A549 (cell line): ENCODE results near the gene SH3BP5L. TPM values are rescaled to one million over a fixed set of nuclear protein-coding genes. Genes with fewer than 3 reads are reported as not detected.

Experiments
- ATAC-seq, 2 experiments: fragments of 200-7000 bp in 1 of 2; fragments of >200 bp in 1 of 2; cut with Nextera tagmentation in 1 of 2; cut with Tn5 transposase in 1 of 2; 3 replicates each; pipeline versions ENCODE4 v1.8.0 to v1.9.1; 2018 to 2020; ENCODE audit warnings: mild to moderate bottlenecking in 1 of 2, moderate library complexity in 1 of 2
- CTCF ChIA-PET: fragments of 300-600 bp; sonication (Branson Sonifier 250); formaldehyde crosslinking; extraction: SDS; loops from one replicate; lab custom pipeline; 2021; ENCODE audit warnings: antibody characterized with exemption, inconsistent platforms; lab: Yijun Ruan, JAX
- POLR2A ChIA-PET: fragments of 350-600 bp; formaldehyde crosslinking; extraction: SDS; loops from one replicate; lab custom pipeline; 2021; ENCODE audit warnings: antibody characterized with exemption, inconsistent platforms; lab: Yijun Ruan, JAX
- DNase-seq, 2 experiments: peaks; one replicate each; pipeline versions ENCODE4 v3.0.0 to v3.0.0-alpha.2; 2011 to 2016; ENCODE audit warnings: low read depth in 1 of 2, low spot score in 1 of 2
- FAIRE-seq: peaks from 2 replicates; lab custom pipeline; 2011; peaks lifted over from hg19 to GRCh38; lab: Jason Lieb, UNC
- H3K27ac ChIP-seq, 2 experiments: fragments of >200 bp; sonication (Bioruptor Twin); formaldehyde crosslinking; 3 replicates each; pipeline ENCODE4 v1.5.1; 2016 to 2017
- H3K4me1 ChIP-seq: fragments of >200 bp; sonication (Bioruptor Twin); formaldehyde crosslinking; 3 replicates; pipeline ENCODE4 v1.6.1; 2016
- H3K4me2 ChIP-seq: fragments of >200 bp; sonication (Bioruptor Twin); formaldehyde crosslinking; 3 replicates; pipeline ENCODE4 v1.6.1; 2016
- H3K4me3 ChIP-seq: fragments of >200 bp; sonication (Bioruptor Twin); formaldehyde crosslinking; 3 replicates; pipeline ENCODE4 v1.5.1; 2016
- H3K9me3 ChIP-seq: fragments of >200 bp; sonication (Bioruptor Twin); formaldehyde crosslinking; 3 replicates; pipeline ENCODE4 v1.6.1; 2016
- ATOH8 ChIP-seq: fragments of 250-450 bp; sonication (Bioruptor Pico); IDR thresholded peaks from 2 replicates; pipeline ENCODE4 v1.5.0; 2020; ENCODE audit warnings: low read depth, mild to moderate bottlenecking, moderate library complexity
- ELK1 ChIP-seq: fragments of 150-350 bp; IDR thresholded peaks from 2 replicates; pipeline ENCODE4 v1.6.1; 2014; ENCODE audit warnings: low read depth, mild to moderate bottlenecking, low read length
- EP300 ChIP-seq, 2 experiments: fragments of >200 bp; sonication (Bioruptor Twin); formaldehyde crosslinking; IDR thresholded peaks; 2 replicates in 1 of 2; 3 replicates in 1 of 2; pipeline ENCODE4 v1.6.1; 2016 to 2017
- ESRRA ChIP-seq: fragments of 150-350 bp; IDR thresholded peaks from 2 replicates; pipeline ENCODE4 v1.6.1; 2014; ENCODE audit warnings: mild to moderate bottlenecking, low read length, borderline replicate concordance
- FOSB ChIP-seq: fragments of 250-450 bp; sonication (Bioruptor Pico); IDR thresholded peaks from 2 replicates; pipeline ENCODE4 v1.5.0; 2020; ENCODE audit warnings: mild to moderate bottlenecking, moderate library complexity
- HES2 ChIP-seq: fragments of >200 bp; sonication (Bioruptor Twin); formaldehyde crosslinking; IDR thresholded peaks from 2 replicates; pipeline ENCODE4 v1.6.1; 2016
- HEYL ChIP-seq: fragments of 250-450 bp; sonication (Bioruptor Pico); IDR thresholded peaks from 2 replicates; pipeline ENCODE4 v1.8.0; 2021; ENCODE audit warnings: mild to moderate bottlenecking, moderate library complexity
- HOXA7 ChIP-seq: fragments of 250-450 bp; sonication (Bioruptor Pico); IDR thresholded peaks from 2 replicates; pipeline ENCODE4 v1.5.0; 2020; ENCODE audit warnings: mild to moderate bottlenecking, moderate library complexity
- HOXB5 ChIP-seq: fragments of 250-450 bp; sonication (Bioruptor Pico); IDR thresholded peaks from 2 replicates; pipeline ENCODE4 v1.5.0; 2020; ENCODE audit warnings: mild to moderate bottlenecking, moderate library complexity
- JUN ChIP-seq, 2 experiments: fragments of >200 bp; sonication (Bioruptor Twin); formaldehyde crosslinking; IDR thresholded peaks; 2 replicates in 1 of 2; 3 replicates in 1 of 2; pipeline ENCODE4 v1.6.1; 2016 to 2017
- MAZ ChIP-seq: fragments of 150-350 bp; IDR thresholded peaks from 2 replicates; pipeline ENCODE4 v1.6.1; 2014; ENCODE audit warnings: antibody characterized with exemption, low read depth, low read length, borderline replicate concordance
- NPAS2 ChIP-seq: fragments of 250-450 bp; sonication (Bioruptor Pico); IDR thresholded peaks from 2 replicates; pipeline ENCODE4 v1.8.0; 2022; ENCODE audit warnings: mild to moderate bottlenecking, moderate library complexity, borderline replicate concordance
- NR3C1 ChIP-seq: fragments of >200 bp; sonication (Bioruptor Twin); formaldehyde crosslinking; IDR thresholded peaks from 3 replicates; pipeline ENCODE4 v1.6.1; 2017
- POLR2A ChIP-seq: IDR thresholded peaks from 2 replicates; pipeline ENCODE4 v1.6.1; 2012; ENCODE audit warnings: mild to moderate bottlenecking, low read length
- RAD21 ChIP-seq, 2 experiments: fragments of >200 bp in 1 of 2; sonication (Bioruptor Twin) in 1 of 2; formaldehyde crosslinking in 1 of 2; IDR thresholded peaks in 1 of 2; conservative IDR thresholded peaks in 1 of 2; 2 replicates in 1 of 2; 3 replicates in 1 of 2; pipeline ENCODE4 v1.6.1; 2012 to 2018; ENCODE audit warnings: inconsistent platforms in 1 of 2
- RCOR1 ChIP-seq: fragments of 150-350 bp; IDR thresholded peaks from 2 replicates; pipeline ENCODE4 v1.6.1; 2014; ENCODE audit warnings: antibody characterized with exemption, low read length, low read depth
- RFX5 ChIP-seq: fragments of 450-650 bp; IDR thresholded peaks from 2 replicates; pipeline ENCODE4 v1.7.1; 2014; ENCODE audit warnings: antibody characterized with exemption, mild to moderate bottlenecking, moderate library complexity
- SMC3 ChIP-seq: fragments of >200 bp; sonication (Bioruptor Twin); formaldehyde crosslinking; IDR thresholded peaks from 3 replicates; pipeline ENCODE4 v1.6.1; 2018; ENCODE audit warnings: inconsistent platforms
- TFCP2L1 ChIP-seq: fragments of 250-450 bp; sonication (Bioruptor Pico); IDR thresholded peaks from 2 replicates; pipeline ENCODE4 v1.5.0; 2021; ENCODE audit warnings: mild to moderate bottlenecking
- USF2 ChIP-seq: fragments of 450-650 bp; IDR thresholded peaks from 2 replicates; pipeline ENCODE4 v1.6.1; 2014; ENCODE audit warnings: antibody characterized with exemption
- ZFP36 ChIP-seq: fragments of 450-650 bp; IDR thresholded peaks from 2 replicates; pipeline ENCODE4 v1.6.1; 2014; ENCODE audit warnings: borderline replicate concordance; ENCODE audit not compliant: partially characterized antibody
- WGBS: methylation state at CpG from one replicate; pipeline ENCODE4 v1.1.6; 2017; ENCODE audit errors: missing lambda C conversion rate; 5-methylcytosine and 5-hydroxymethylcytosine counted together
- polyA plus RNA-seq, 4 experiments: library from polyadenylated mRNA; depleted of rRNA in 3 of 4; stranded (reverse); fragments of >200 nt; fragmentation: RNase III in 1 of 4; extraction: RNeasy Plus Mini Kit Qiagen cat#74134 plus additional on column Dnase treatment in 1 of 4; gene quantifications; 2 replicates in 3 of 4; 3 replicates in 1 of 4; pipeline ENCODE4 v1.2.3, GENCODE V29; 2011 to 2017
- TF ChIP-seq, protein P1 (sequence below): fragments of 200-600 bp; sonication (generic); IDR thresholded peaks from 2 replicates; pipeline ENCODE4 v1.6.1; 2016; ENCODE audit warnings: antibody characterized with exemption, mild to moderate bottlenecking, moderate library complexity
- TF ChIP-seq, protein P2 (sequence below): fragments of >200 bp; sonication (Bioruptor Twin); formaldehyde crosslinking; IDR thresholded peaks from 3 replicates; pipeline ENCODE4 v1.5.1; 2016

The SH3BP5L gene
- polyA plus RNA-seq, 2 of the 4 experiments (the other 2 are of a cell fraction) = 10.9 to 15.8 TPM

DNA sequence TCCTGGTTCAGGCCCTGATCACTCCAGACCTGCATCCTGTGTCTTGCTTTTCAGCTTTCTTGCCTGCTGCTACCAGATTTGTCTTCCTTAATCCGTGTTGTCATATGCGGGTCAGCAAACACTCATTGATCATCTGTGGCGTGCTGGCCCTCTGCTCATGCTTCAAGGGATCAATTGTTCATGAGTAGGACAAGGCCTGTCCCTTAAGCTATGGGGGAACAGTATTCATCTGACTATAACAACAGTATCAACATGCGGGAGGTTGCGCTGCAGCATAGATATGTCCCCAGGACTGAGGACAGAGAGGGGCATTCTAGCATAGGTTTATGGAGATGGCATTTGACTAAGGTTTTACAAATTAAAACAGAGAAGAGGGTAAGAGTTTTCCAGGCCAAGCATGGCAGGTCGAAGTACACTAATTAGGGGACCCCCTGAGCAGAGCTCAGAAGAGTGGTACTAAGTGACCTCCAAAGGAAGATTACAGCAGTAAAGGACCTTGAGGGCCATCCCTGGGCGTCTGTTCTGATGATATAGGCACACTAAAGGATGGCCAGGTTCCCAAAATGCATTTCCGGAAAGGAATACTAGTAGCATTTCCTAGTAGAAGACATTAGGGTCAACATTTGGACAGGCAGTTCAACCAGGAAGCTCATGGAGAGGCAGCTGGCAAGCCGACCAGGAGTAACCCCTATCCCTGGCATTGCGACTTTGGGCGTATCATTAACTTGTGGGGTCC, 11.5 kb upstream of the SH3BP5L start:
- TF ChIP-seq NR3C1 (no peak), HES2 (no peak), RFX5 (no peak), JUN (IDR thresholded peaks at IDR 0.05) (no peak), RAD21 (conservative IDR thresholded peaks at IDR 0.05 in 1 of 2, IDR thresholded peaks at IDR 0.05 in 1 of 2) (no peak), HEYL (CRISPR knock-in tag) (no peak), HOXB5 (no peak), USF2 (no peak), ELK1 (no peak), RCOR1 (no peak), HOXA7 (no peak), ATOH8 (no peak), TFCP2L1 (no peak)
- TF ChIP-seq, protein P1, sequence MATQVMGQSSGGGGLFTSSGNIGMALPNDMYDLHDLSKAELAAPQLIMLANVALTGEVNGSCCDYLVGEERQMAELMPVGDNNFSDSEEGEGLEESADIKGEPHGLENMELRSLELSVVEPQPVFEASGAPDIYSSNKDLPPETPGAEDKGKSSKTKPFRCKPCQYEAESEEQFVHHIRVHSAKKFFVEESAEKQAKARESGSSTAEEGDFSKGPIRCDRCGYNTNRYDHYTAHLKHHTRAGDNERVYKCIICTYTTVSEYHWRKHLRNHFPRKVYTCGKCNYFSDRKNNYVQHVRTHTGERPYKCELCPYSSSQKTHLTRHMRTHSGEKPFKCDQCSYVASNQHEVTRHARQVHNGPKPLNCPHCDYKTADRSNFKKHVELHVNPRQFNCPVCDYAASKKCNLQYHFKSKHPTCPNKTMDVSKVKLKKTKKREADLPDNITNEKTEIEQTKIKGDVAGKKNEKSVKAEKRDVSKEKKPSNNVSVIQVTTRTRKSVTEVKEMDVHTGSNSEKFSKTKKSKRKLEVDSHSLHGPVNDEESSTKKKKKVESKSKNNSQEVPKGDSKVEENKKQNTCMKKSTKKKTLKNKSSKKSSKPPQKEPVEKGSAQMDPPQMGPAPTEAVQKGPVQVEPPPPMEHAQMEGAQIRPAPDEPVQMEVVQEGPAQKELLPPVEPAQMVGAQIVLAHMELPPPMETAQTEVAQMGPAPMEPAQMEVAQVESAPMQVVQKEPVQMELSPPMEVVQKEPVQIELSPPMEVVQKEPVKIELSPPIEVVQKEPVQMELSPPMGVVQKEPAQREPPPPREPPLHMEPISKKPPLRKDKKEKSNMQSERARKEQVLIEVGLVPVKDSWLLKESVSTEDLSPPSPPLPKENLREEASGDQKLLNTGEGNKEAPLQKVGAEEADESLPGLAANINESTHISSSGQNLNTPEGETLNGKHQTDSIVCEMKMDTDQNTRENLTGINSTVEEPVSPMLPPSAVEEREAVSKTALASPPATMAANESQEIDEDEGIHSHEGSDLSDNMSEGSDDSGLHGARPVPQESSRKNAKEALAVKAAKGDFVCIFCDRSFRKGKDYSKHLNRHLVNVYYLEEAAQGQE = no peak
- POLR2A ChIA-PET = interaction anchor here (1.0 to 3.5 kb wide), 8 partner anchors 9 to 70 kb away, joined by 3 to 60 read pairs (median 15); partner anchors contain the start of genes PGBD2, SH3BP5L and ZNF692
- H3K9me3 ChIP-seq = no peaks in the 10 kb centered on the region
- peak overlapping the region; percentile 88 for H3K4me3 ChIP-seq
- H3K4me2 ChIP-seq = peak overlapping the region; percentile 77
- ATAC-seq (no peak), FAIRE-seq (no peak), DNase-seq (no peak)
- CTCF ChIA-PET = interaction anchor here (1.0 to 6.7 kb wide), 5 partner anchors 10 to 36 kb away, joined by 4 to 48 read pairs (median 6); partner anchors contain the start of genes SH3BP5L and ZNF692
- H3K4me1 ChIP-seq = peaks cover 10% of the 10 kb centered on the region; the same call in 2 of the 3 replicates
- 51% methylated on average over 11 of the region's 11 CpGs for WGBS
- H3K27ac ChIP-seq = peak overlapping the region; percentile 75 to 94

- H3K27ac ChIP-seq = no peak overlapping the region
- H3K4me3 ChIP-seq = no peak overlapping the region
- no peak for DNase-seq
- no peak for FAIRE-seq
- H3K9me3 ChIP-seq = no peaks in the 10 kb centered on the region
- H3K4me2 ChIP-seq = no peak overlapping the region
- peaks cover 7% of the 10 kb centered on the region for H3K4me1 ChIP-seq
- POLR2A ChIA-PET = no interaction called here
- WGBS = 75% methylated on average over 7 of the region's 7 CpGs
- ATAC-seq = no peak
- CTCF ChIA-PET = no interaction called here
- TF ChIP-seq POLR2A (no peak), ZFP36 (no peak), MAZ (no peak), NPAS2 (no peak), RFX5 (no peak), SMC3 (no peak), JUN (IDR thresholded peaks at IDR 0.05) (no peak), FOSB (CRISPR knock-in tag) (no peak), EP300 (IDR thresholded peaks at IDR 0.05) (no peak), ESRRA (no peak), HEYL (CRISPR knock-in tag) (no peak)
- TF ChIP-seq, protein P1 = no peak
- TF ChIP-seq, protein P2, sequence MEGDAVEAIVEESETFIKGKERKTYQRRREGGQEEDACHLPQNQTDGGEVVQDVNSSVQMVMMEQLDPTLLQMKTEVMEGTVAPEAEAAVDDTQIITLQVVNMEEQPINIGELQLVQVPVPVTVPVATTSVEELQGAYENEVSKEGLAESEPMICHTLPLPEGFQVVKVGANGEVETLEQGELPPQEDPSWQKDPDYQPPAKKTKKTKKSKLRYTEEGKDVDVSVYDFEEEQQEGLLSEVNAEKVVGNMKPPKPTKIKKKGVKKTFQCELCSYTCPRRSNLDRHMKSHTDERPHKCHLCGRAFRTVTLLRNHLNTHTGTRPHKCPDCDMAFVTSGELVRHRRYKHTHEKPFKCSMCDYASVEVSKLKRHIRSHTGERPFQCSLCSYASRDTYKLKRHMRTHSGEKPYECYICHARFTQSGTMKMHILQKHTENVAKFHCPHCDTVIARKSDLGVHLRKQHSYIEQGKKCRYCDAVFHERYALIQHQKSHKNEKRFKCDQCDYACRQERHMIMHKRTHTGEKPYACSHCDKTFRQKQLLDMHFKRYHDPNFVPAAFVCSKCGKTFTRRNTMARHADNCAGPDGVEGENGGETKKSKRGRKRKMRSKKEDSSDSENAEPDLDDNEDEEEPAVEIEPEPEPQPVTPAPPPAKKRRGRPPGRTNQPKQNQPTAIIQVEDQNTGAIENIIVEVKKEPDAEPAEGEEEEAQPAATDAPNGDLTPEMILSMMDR = no peak
Measured at GRCh38 chr1:248834343-248834940, 8.7 kb upstream of the SH3BP5L start.
